H9 (cell line): Measurements from ENCODE around the gene MX2. TPM values are rescaled to one million over a fixed set of nuclear protein-coding genes. Genes with fewer than 3 reads are reported as not detected.

ENCODE experiments used
- DNase-seq: peaks from one replicate; pipeline ENCODE4 v3.0.0-alpha.2; 2017
- H2AFZ ChIP-seq: one replicate; pipeline ENCODE4 v1.6.1; 2013; ENCODE audit warnings: mild to moderate bottlenecking, low read length, control low read depth, moderate library complexity
- H2AK5ac ChIP-seq: 2 replicates; pipeline ENCODE4 v1.6.1; 2013; ENCODE audit warnings: low read length, control low read depth, mixed read lengths; ENCODE audit not compliant: insufficient read length
- H2BK120ac ChIP-seq: one replicate; pipeline ENCODE4 v1.6.1; 2013; ENCODE audit warnings: low read depth, mild to moderate bottlenecking, low read length, control low read depth, inconsistent platforms; ENCODE audit not compliant: poor library complexity, severe bottlenecking
- H2BK12ac ChIP-seq: 2 replicates; pipeline ENCODE4 v1.6.1; 2013; ENCODE audit warnings: low read length, control low read depth, mixed read lengths, low read depth; ENCODE audit not compliant: insufficient read length
- H2BK15ac ChIP-seq: 2 replicates; pipeline ENCODE4 v1.6.1; 2013; ENCODE audit warnings: low read depth, low read length, control low read depth
- H2BK20ac ChIP-seq: one replicate; pipeline ENCODE4 v1.6.1; 2013; ENCODE audit warnings: low read depth, mild to moderate bottlenecking, low read length, control low read depth, inconsistent platforms; ENCODE audit not compliant: poor library complexity, severe bottlenecking
- H2BK5ac ChIP-seq: 2 replicates; pipeline ENCODE4 v1.6.1; 2013; ENCODE audit warnings: low read length, control low read depth, mixed read lengths; ENCODE audit not compliant: insufficient read length
- H3K14ac ChIP-seq: 2 replicates; pipeline ENCODE4 v1.6.1; 2013; ENCODE audit warnings: low read length, control low read depth; ENCODE audit not compliant: insufficient read depth
- H3K18ac ChIP-seq: 2 replicates; pipeline ENCODE4 v1.6.1; 2013; ENCODE audit warnings: low read depth, mild to moderate bottlenecking, mixed read lengths, low read length, control low read depth; ENCODE audit not compliant: insufficient read length
- H3K23ac ChIP-seq: 2 replicates; pipeline ENCODE4 v1.6.1; 2013; ENCODE audit warnings: low read length, control low read depth, mixed read lengths, low read depth; ENCODE audit not compliant: insufficient read length
- H3K23me2 ChIP-seq: 2 replicates; pipeline ENCODE4 v1.6.1; 2013; ENCODE audit warnings: low read depth, mild to moderate bottlenecking, mixed read lengths, low read length, control low read depth; ENCODE audit not compliant: insufficient read length, poor library complexity, severe bottlenecking
- H3K27ac ChIP-seq: 2 replicates; pipeline ENCODE4 v1.5.1; 2013; ENCODE audit warnings: low read length, control low read depth, mixed read lengths, low read depth; ENCODE audit not compliant: insufficient read length
- H3K27me3 ChIP-seq: 2 replicates; pipeline ENCODE4 v1.6.1; 2013; ENCODE audit warnings: low read length, control low read depth, inconsistent platforms; ENCODE audit not compliant: insufficient read depth
- H3K4ac ChIP-seq: 2 replicates; pipeline ENCODE4 v1.6.1; 2013; ENCODE audit warnings: low read depth, mild to moderate bottlenecking, control low read depth, inconsistent platforms, low read length, moderate library complexity
- H3K4me1 ChIP-seq: 2 replicates; pipeline ENCODE4 v1.6.1; 2013; ENCODE audit warnings: low read length, control low read depth, inconsistent platforms; ENCODE audit not compliant: insufficient read depth
- H3K4me2 ChIP-seq: 2 replicates; pipeline ENCODE4 v1.6.1; 2013; ENCODE audit warnings: low read length, control low read depth, mixed read lengths; ENCODE audit not compliant: insufficient read length, insufficient read depth
- H3K56ac ChIP-seq: 2 replicates; pipeline ENCODE4 v1.6.1; 2013; ENCODE audit warnings: low read depth, mild to moderate bottlenecking, mixed read lengths, low read length, control low read depth; ENCODE audit not compliant: insufficient read length
- H3K79me1 ChIP-seq: 2 replicates; pipeline ENCODE4 v1.6.1; 2013; ENCODE audit warnings: low read depth, mild to moderate bottlenecking, moderate library complexity, low read length, control low read depth, inconsistent platforms; ENCODE audit not compliant: insufficient read depth, poor library complexity, severe bottlenecking
- H3K79me2 ChIP-seq: 2 replicates; pipeline ENCODE4 v1.6.1; 2013; ENCODE audit warnings: low read length, control low read depth, inconsistent platforms; ENCODE audit not compliant: insufficient read depth
- H3K9ac ChIP-seq: 2 replicates; pipeline ENCODE4 v1.6.1; 2013; ENCODE audit warnings: low read length, control low read depth, mixed read lengths; ENCODE audit not compliant: insufficient read length; ENCODE audit errors: extremely low read depth
- H3K9me3 ChIP-seq: one replicate; pipeline ENCODE4 v1.6.1; 2013; ENCODE audit warnings: low read depth, low read length, inconsistent platforms; ENCODE audit not compliant: control insufficient read depth
- H3T11ph ChIP-seq: one replicate; pipeline ENCODE4 v1.6.1; 2013; ENCODE audit warnings: mild to moderate bottlenecking, low read length, control low read depth, inconsistent platforms
- H4K20me1 ChIP-seq: one replicate; pipeline ENCODE4 v1.6.1; 2013; ENCODE audit not compliant: control insufficient read depth, insufficient read length, insufficient read depth
- H4K5ac ChIP-seq: 2 replicates; pipeline ENCODE4 v1.6.1; 2013; ENCODE audit warnings: low read depth, mild to moderate bottlenecking, mixed read lengths, low read length, control low read depth; ENCODE audit not compliant: insufficient read length
- H4K8ac ChIP-seq: replicated peaks from 2 replicates; pipeline ENCODE4 v1.6.1; 2013; ENCODE audit warnings: low read length, control low read depth, mixed read lengths, low read depth; ENCODE audit not compliant: insufficient read length
- H4K91ac ChIP-seq: 2 replicates; pipeline ENCODE4 v1.6.1; 2013; ENCODE audit warnings: low read depth, mild to moderate bottlenecking, moderate library complexity, mixed read lengths, low read length, control low read depth; ENCODE audit not compliant: insufficient read length
- H3K27ac Mint-ChIP-seq, 3 experiments: 2 replicates in 2 of 3; 3 replicates in 1 of 3; pipeline ENCODE4 v1.8.0; 2020 to 2021; ENCODE audit warnings: mixed read lengths in 3 of 3, mild to moderate bottlenecking in 1 of 3, moderate library complexity in 1 of 3
- H3K27me3 Mint-ChIP-seq: 2 replicates; pipeline ENCODE4 v1.8.0; 2021; ENCODE audit warnings: low read depth, mild to moderate bottlenecking, moderate library complexity, mixed read lengths
- H3K36me3 Mint-ChIP-seq, 3 experiments: 2 replicates in 2 of 3; 3 replicates in 1 of 3; pipeline ENCODE4 v1.8.0; 2020 to 2021; ENCODE audit warnings: low read depth in 3 of 3, mixed read lengths in 3 of 3; ENCODE audit not compliant: insufficient read depth in 1 of 3
- H3K4me1 Mint-ChIP-seq, 2 experiments: 2 replicates each; pipeline ENCODE4 v1.8.0; 2020; ENCODE audit warnings: mixed read lengths in 2 of 2
- H3K4me3 Mint-ChIP-seq, 2 experiments: 2 replicates in 1 of 2; 3 replicates in 1 of 2; pipeline ENCODE4 v1.8.0; 2020 to 2021; ENCODE audit warnings: mild to moderate bottlenecking in 2 of 2, mixed read lengths in 2 of 2, moderate library complexity in 1 of 2
- H3K9me3 Mint-ChIP-seq, 2 experiments: 2 replicates in 1 of 2; 3 replicates in 1 of 2; pipeline ENCODE4 v1.8.0; 2020; ENCODE audit warnings: mild to moderate bottlenecking in 2 of 2, mixed read lengths in 2 of 2, moderate library complexity in 1 of 2
- CTCF ChIP-seq: fragments of 200-600 bp; sonication (generic); conservative IDR thresholded peaks from 3 replicates; pipeline ENCODE4 v1.8.0; 2021; ENCODE audit warnings: antibody characterized with exemption, mild to moderate bottlenecking
- WGBS: extraction: QIAGEN DNeasy Blood & Tissue Kit; methylation state at CpG from one replicate; pipeline ENCODE4 v1.1.7; 2013; ENCODE audit warnings: missing lambda C conversion rate, low lambda C conversion rate, mixed read lengths; ENCODE audit not compliant: insufficient read length; ENCODE audit errors: extremely low coverage; 5-methylcytosine and 5-hydroxymethylcytosine counted together
- total RNA-seq: library from RNA; stranded (reverse); gene quantifications from 2 replicates; pipeline ENCODE4 v1.2.1, GENCODE V29; 2021

Gene MX2
- total RNA-seq, 1 experiment from 2014 or later: 1.8 TPM

GRCh38 chr21:41349126-41349525 is 12.7 kb upstream of the MX2 start:
- Histone ChIP-seq H4K5ac (no peak overlapping the region), H3K23me2 (no peaks in the 10 kb centered on the region), H3T11ph (no peak overlapping the region), H2AFZ (no peak overlapping the region), H2BK15ac (no peak overlapping the region), H3K4me2 (no peak overlapping the region), H2BK5ac (no peak overlapping the region), H3K14ac (no peak overlapping the region), H4K91ac (no peak overlapping the region), H3K4me1 (no peaks in the 10 kb centered on the region), H3K9me3 (no peaks in the 10 kb centered on the region), H3K56ac (no peak overlapping the region), H4K20me1 (no peaks in the 10 kb centered on the region), H2BK20ac (no peak overlapping the region), H4K8ac (no peak overlapping the region), H3K9ac (no peak overlapping the region), H2AK5ac (no peak overlapping the region), H3K27me3 (no peaks in the 10 kb centered on the region), H2BK120ac (no peak overlapping the region), H3K23ac (no peak overlapping the region), H3K4ac (no peak overlapping the region), H3K79me2 (no peaks in the 10 kb centered on the region), H3K18ac (no peak overlapping the region), H3K79me1 (no peaks in the 10 kb centered on the region), H3K27ac (no peak overlapping the region), H2BK12ac (no peak overlapping the region)
- no CpG with 5 or more reads among the region's 7 CpGs for WGBS
- Mint-ChIP-seq H3K27me3 (peaks cover 4% of the 10 kb centered on the region; the same call in 1 of the 2 replicates), H3K4me3 (no peak overlapping the region), H3K9me3 (no peaks in the 10 kb centered on the region), H3K27ac (no peak overlapping the region), H3K4me1 (no peaks in the 10 kb centered on the region), H3K36me3 (no peaks in the 10 kb centered on the region)
- no peak for TF ChIP-seq CTCF
- no peak for DNase-seq
